ENCODE results near the gene RGS12.

DNA sequence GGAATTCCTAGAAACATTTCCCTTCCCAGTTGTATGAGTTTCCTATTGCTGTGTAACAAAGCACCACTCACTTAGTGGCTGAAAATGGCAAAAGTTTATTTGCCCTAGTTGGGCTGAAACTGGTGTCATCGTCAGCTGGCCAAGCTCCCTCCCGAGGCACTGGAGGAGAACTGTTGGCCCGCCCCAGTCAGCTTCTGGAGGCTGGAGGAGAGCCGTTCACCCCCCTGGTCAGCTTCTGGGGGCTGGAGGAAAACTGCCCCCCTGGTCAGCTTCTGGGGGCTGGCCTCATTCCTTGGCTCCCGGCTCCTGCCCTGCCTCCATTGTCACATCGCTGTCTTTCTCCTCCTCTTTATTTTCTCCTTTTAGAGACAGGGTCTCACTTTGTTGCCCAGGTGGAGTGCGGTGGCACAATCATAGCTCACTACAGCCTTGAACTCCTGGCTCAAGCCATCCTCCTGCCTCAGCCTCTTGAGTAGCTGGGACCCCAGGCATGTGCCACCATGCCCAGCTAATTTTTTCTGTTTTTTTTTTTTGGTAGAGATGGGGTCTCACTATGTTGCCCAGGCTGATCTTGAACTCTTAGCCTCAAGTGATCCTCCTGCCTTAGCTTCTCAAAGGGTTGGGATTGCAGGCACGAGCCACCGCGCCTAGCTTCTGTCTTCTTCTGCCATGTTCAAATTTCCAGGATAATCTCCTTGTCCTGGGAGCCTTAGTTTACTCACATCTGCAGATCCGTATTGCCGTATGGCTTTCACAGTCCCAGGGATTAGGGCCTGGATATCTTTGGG is 3.2 kb downstream of the RGS12 start:
- TF ChIP-seq CTCF (IDR thresholded peaks at IDR 0.05) (no peak), EZH2 (IDR thresholded peaks at IDR 0.05; ENCODE audit: borderline replicate concordance, insufficient read depth, low read depth, low read length, poor library complexity, severe bottlenecking) (no peak)

All from B cell (primary cell).